ENCODE results near the gene LGR4. TPM values are rescaled to one million over a fixed set of nuclear protein-coding genes. Genes with fewer than 3 reads are reported as not detected.

The LGR4 gene
- total and polyA plus RNA-seq, 9 of the 15 experiments (the other 6 are each of a cell fraction or from before 2014, with no cell fraction given): 0.94 to 10.1 (median 5.8) TPM

DNA sequence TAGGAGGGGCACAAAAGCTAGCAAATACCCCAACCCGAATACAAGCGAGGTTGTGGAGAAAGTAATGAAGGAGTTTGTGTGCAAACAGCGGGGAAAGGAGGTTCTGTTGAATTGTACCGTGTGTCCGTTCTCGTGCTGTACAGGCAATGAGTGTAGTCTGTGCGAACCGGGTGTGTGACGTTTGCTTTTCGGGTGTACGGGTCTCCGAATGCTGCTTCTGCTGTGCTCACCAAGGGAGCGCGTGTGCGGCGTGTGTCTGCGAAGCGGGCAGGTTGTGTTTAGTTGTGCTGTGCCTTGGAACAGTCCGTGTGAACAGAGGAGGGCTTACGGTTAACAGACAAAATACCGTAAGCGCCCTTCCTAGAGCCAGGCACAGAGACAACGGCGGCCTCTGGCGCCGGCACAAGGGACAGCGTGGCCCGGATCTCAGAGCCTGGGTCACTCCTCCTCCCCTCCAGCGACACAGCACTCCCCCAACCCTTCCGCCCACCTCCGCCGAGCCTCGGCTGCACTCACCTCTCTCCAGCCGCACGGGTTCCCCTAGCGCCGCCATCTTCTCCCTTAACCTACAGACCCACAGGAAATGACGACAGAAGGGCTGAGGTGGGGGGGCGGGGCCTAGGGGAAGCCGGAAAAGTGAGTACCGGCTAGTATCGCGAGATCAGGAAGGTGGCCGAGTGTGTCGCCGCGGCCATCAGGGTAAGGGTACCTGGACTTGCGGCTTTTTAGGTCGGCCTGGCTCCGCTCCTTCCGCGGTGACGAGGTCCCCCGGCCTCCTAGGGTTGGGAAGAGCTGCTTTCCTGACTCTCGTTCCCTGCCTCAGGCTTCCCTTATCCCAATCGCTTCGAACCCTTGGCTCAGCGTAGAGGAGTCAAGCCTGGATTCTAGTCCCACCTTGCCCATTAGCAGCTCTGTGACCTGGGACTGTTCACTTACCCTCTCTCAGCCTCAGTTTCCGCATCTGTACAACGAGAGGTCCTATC lies 33.9 kb upstream of the LGR4 start, which contains the start of gene LIN7C (continued):
- TF ChIP-seq POLR2H (tag; IDR thresholded peaks at IDR 0.05; ENCODE audit: low read depth) (peak; percentile 92), RREB1 (CRISPR knock-in tag; IDR thresholded peaks at IDR 0.05) (no peak), ELK1 (CRISPR knock-in tag; IDR thresholded peaks at IDR 0.05) (no peak), USF1 (CRISPR knock-in tag; IDR thresholded peaks at IDR 0.05) (no peak), ZBTB43 (CRISPR knock-in tag; IDR thresholded peaks at IDR 0.05) (no peak), ARID1B (IDR thresholded peaks at IDR 0.05) (no peak; the same call in 1 of the 2 replicates), ZNF395 (CRISPR knock-in tag; IDR thresholded peaks at IDR 0.05) (no peak), NR2C1 (IDR thresholded peaks at IDR 0.05) (peak; percentile 71), NR2C1 (tag; IDR thresholded peaks at IDR 0.05) (0 out of 2 replicates have a peak, but pooled peaks have one; percentile 51), ZNF324 (CRISPR knock-in tag; IDR thresholded peaks at IDR 0.05) (no peak), PKNOX1 (IDR thresholded peaks at IDR 0.05) (0 out of 2 replicates have a peak, but pooled peaks have one; percentile 36)
- TF ChIP-seq, protein P1, sequence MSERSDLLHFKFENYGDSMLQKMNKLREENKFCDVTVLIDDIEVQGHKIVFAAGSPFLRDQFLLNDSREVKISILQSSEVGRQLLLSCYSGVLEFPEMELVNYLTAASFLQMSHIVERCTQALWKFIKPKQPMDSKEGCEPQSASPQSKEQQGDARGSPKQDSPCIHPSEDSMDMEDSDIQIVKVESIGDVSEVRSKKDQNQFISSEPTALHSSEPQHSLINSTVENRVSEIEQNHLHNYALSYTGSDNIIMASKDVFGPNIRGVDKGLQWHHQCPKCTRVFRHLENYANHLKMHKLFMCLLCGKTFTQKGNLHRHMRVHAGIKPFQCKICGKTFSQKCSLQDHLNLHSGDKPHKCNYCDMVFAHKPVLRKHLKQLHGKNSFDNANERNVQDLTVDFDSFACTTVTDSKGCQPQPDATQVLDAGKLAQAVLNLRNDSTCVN (CRISPR knock-in tag; IDR thresholded peaks at IDR 0.05): no peak
